Cortex of kidney (tissue), 1 donor: ENCODE results near the gene ZNF438.

Experiments
- DNase-seq: peaks from one replicate; lab custom pipeline; 2025; lab: John Stamatoyannopoulos, UW

ZNF438 gene

DNA sequence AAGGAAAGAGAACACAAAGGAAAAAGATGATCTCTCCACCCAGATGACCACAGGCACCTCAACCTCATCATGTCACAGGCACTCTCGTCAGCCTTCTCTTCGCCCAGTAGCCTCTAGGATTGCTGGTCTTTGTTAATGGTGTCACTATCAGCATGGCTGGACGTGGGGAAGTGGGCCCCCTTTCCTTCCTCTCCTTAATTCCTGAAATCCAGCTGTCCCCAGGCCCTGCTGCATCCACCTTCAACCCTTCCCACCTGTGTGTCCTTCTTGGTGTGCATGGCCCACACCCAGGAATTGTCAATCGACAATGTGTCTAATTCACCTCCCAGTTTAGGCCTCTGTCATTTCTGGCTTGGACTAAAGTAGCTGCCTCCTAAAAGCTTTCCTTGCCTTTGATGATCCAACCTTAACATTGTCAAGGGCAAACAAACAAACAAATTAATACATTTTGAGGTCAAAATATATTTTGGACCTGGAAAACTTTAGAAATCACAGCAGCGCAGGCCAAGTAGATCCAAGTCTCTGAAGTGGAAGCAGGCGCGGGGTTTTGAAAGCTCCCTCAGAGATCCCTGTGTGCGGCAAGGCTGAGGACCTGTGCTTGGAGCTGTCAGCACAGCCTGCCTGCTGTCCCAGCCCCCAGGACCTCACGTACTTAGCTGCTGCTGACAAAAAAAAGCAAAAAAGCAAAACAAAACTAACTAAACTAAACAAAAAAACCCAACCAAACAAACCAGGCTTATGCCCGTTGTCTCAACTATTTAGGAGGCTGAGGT, 208.8 kb downstream of the ZNF438 start:
- DNase-seq: no peak

DNA sequence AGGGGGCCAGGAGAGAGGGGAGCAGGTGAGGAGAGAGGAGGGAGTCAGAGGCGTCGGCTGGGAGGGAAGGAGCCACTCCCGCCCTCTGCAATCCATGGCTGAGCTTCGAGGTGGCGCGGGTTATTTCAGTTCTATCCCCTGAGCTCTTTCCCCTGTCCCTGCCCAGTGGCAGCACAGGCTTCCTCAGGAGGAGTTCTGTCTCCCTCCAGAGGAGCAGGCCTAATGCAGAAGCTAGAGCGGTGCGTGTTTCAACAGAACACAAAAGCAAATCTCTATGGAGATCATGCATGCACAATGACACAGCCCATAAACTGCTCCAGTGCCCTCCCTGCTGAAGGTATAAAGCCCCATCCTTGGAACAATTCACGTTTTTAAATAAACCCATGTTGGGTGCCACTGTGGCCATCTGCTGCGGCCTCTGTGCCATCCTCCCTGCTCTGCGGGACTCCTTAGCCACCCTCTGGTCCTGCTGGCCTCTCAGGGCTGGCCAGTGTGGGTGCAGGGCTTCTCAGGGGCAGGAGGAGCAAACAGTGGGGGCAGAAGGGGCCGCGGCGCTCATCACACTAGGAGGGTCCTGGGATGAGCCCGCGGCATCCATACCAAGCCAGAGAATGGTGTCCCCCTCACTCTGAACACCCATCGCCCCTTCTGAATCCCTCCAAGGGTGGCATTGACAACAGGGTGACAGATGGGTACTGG, 209.5 kb downstream of the ZNF438 start:
- no peak for DNase-seq

DNA sequence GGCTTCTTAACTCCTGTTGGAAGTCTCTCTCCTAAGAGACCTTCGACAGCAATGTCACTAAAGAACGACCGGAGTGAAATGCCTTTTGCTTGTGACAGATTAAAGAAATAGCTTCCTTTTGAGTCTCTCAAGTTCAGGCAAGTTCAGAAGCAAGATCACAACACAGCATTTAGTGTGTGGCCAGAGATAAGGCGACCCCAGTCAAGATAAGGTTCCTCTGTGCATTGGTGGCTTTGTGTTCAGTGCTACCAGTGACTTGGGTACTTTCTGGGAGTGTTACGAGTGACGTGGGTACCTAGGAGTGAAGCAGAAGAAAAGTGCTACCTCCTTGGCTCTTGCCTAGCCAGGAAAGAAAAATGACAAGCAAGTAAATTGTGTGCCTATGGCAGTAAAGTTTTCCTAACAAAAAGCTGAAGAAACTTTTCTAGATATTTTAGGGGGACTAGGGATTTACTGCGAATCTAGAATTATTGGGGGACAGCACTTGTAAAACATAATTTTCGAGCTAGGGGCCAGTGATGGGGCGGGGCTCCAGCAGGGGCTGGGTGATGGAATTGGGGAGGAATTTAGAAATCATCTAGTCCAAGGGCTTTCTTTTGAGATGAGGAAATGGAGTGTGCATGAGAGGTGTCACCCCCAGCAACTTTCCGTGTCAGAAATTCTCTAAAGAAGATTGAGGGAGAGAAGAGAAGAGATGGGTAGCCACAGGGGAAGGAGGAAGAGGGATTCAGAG, 210.2 kb downstream of the ZNF438 start:
- DNase-seq: no peak

DNA sequence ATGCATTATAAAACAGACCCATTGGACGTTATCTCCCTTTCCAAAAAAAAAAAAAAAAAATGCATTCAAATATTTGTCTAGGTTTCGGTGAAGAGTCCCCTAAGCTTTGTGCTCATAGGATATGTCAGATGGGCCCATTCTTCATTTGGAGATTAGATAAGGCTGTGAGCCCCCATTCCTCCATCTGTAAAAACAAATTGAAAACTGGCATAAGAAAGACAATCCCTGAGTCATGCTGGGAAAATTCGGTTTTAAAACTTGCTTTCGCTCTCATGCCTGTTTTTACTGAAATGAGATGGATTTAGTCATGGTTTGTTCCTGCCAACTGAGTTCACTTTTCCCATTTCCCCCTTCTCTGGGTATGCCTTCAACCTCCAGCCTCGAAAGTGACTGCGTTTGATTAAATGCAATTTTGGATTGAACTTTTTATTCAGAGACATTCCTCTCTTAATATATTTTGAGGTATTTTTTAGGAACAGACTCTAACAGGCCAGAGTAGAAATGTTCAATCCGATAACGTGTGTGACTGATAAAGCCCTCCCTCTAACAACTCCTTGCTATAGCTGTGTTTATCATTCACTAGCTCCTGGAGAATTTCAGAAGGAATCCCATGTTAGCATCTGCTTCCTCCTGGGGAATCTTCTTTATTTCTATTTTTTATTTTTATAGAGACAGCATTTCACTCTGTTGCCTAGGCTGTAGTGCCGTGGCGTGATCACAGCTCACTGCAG, 211.2 kb downstream of the ZNF438 start:
- DNase-seq: no peak

DNA sequence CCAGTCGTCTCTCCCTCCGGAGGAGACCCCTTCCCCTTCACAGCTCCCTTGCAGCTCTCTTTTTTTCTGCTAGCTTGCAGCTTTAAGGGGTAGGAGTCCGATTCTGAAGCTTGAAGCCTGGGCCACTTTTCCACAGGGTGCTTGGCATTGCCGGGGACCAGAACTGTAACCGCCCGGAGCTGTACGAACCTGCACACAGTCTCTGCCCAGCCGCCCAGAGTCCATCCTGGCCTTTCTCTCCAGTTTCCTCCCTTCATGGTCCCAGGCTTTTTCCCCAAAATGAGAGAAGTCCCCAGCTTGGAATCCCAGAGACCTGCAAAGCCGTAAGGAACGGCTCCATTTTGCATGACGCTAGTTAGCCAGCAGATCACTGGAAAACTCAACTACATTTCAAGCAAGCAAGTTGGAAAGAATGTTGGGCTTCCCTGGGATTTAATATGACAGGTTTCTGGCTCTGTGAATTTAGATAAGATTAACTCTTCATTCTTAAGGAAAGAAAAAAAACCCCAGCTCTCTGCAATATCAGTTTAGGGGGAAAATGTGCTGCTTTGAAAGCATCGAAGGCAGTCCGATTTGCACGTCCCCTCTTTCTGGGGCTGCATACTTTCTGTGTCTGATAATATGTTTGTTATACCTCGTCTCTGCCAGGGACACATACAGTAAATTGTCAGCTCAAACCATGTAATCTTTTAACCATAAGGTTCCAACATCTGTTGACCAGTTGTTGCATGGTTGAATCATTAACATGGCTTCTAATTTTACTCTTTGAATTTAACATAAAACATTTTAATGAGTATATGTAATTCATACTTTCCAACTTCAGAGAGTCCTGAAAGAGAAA, 212.1 kb downstream of the ZNF438 start:
- DNase-seq: no peak

DNA sequence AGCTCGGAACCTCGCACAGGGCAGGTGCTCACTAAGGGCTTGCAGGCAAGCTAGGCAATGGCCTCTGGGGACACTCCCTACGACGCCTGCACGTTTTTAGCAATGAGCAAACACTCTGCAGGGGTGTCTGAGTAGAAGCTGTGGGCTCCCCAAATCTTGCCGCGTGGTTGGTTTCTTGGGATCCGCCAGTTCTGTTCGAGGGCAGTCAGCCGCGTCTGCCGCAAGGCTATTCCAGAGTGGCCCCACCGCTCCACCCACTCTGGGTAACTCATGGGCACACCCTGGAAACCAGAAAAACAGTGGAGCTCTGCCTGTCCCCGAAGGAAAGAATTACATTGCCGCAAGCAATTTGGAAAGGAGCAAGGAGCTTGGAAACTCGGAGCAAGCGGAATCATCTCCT, 212.8 kb downstream of the ZNF438 start:
- DNase-seq: no peak

DNA sequence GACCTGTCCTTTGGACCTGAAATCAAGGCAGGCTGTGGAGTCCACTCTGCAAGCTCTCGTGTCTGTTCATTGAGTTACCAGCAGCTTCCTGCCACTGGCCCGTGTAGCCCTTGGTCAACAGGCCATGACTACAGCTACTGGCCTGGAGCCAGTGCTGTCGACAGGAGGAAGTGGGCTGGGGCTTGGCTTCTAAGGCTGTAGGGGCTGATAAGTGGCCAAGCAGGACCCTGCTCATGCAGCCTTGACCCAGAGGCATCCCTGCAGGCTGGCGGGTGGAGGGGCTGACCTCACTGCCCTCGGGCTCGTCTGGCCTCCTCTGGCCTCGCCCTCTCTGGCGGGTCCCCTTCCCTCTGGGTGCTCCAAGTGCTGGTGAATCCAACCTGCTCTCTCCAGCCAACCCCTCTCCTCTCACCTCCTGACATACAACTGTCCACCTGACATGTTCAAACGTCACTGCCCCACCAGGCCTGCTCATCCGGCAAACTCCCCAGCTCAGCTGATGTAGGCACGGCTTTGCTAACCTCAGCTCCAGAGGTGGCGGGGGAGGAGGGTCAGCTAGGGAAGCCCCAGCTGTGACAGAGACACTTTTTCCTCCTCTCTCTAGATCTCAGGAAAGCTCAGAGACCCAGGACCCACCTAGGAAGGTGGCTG, 213.5 kb downstream of the ZNF438 start:
- no peak for DNase-seq

DNA sequence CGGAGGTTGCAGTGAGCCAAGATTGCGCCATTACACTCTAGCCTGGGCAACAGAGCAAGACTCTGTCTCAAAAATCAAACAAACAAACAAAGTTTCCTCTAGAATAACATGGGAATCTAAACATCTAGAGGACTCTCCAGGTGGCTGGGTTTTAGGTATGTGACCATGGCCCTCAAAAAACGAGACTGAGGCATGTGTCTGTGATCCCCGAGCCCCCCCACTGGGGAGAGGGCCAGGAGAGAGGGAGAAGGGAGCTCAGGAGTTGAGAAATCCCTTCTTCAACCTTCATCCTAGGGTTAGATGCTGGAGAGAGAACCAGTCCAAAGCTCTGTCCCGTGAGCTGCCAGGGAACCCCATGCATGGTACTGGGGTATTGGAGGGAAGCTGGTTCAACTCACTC, 214.1 kb downstream of the ZNF438 start:
- DNase-seq: no peak

DNA sequence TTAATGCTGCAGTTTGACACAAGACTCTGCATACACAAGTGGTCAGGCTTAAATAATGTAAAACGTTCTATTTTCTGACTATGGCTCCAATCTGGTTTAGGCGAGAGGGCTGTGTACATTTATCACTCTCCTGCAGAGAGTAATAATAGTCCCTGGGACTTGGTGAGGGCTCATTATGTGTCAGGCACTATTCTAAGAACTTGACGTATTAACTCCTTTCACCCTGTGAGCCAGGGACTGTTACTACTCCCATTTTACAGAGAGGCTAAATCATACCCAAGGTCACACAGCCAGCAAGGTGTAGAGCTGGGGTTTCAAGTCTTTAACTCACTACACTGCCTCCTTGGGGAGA, 214.9 kb downstream of the ZNF438 start:
- DNase-seq: no peak

DNA sequence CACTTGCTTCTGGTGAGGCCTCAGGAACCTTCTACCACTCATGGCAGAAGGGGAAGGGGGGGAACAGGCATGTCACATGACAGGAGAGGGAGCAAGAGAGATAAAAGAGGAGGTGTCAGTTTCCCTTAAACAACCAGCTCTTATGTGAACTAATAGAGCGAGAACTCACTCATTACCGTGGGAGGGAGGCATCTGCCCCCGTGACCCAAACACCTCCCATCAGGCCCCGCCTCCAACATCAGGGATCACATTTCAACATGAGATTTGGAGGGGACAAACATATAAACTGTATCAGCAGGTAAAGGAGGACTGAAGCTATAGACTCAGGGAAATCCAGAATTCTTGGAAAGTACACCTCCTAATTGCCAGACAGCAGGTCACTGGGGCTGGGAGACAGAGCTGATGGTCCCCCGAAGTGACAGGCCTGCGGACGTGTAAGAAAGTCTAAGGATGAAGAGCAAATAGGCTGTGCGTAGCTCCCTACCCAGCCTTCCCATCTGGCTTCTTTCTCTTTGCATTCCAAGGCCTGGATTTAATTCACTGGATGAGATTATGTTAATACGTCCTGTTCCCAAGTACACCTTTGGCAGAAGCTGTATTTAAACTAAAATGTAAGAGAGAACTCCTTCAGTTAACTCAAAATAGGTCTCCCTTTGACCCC, 215.4 kb downstream of the ZNF438 start:
- no peak for DNase-seq

DNA sequence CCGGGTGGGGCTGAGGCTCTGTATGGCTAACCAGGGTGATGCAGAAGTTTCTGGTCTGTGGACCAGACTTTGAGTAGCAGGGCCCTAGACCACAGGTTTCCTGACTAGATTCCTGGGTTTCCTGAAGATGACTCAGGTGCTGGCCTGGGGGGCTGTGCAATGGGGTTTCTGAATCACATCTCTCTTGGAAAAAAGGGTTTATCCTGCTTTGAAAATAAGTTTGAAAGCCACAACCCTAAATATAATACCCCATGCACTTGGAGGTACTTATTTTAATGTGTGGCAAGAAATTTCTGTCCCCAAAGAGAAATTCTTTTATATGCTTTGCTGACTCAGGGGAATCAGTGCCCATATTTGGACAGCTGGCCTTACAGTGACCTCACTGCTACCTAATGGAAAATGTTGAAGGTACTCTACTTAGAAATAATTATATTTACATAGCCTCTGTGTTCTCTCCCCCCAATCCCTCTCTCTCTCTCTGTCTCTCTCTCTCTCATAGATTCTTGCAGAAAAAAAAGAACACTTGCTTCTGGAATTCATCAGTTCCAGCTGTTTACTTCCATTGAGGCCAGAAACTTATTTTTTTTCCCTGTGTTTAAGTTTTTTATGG, 217.7 kb downstream of the ZNF438 start:
- DNase-seq: no peak

DNA sequence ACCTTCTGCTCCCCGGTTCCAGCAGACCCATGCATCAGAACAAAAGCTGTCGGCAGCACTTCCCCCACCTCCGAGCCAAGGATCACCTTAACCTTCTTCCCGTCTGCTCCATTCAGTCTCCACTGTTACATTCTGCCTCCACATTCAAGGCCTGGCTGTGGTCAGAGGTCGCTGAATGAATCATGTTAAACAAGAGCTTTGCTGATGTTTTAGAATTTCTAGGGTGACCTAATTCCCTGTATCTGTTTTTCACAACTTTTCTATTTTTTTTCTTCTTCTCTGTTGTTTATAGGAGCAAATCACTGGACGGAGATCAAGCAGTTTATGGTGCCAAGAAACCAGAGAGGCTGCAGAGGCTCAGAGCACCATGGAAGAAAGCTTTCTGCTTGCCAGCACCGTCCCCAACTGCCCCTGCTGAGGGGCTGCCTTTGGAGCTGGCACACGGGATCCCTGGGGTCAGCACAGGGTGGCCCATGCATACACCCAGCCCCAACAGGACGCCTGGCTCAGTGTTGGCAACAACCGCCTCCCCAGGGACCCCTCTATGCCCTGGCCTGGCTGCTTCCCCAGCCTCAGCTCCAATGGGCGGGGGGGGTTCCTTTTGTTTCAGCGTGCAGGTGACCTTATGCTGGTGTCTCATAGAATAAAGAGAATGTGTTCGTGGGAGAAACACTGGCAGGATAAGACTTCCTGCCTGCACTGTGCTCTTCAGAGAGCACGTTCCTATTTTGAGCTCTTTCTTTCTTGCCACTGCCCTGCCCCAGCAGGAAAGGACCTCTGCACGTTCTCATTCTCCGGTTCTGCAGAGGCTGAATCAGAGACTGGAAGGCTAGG, 219.4 kb downstream of the ZNF438 start:
- no peak for DNase-seq

DNA sequence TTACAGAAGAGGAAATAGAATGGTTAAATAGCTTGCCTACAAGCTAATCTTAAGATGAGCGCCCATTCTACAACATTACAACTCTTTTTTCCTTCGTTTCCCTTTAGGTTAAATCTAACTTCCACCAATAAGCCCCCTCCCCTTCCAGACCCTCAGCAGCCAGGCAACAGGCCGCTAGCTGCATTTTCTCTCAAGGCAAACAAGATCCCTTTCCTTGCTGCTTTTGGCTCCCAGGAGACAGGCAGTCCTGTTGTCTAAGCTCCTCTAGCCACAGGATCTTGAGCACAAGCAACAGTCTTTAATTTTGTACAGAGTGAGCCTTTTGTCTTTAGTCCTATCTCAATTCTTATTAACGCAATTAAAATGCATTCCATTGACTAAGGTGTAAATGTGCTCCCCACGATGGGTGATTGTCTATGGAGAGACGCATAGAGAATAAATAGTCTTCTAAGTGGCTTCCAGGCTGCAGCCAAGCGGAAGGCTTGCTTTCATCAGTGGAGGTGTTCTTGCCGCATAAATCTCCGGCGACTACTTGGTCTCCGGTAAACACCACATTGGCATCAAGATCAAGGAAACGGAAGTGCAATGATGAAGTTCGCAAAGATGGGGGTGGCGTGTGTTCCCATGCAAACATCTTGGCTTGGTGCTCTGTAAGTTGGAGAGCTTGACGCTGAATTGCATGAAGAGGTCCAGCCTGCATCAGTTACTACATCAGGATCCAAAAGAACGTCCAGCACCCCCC, 220.2 kb downstream of the ZNF438 start:
- DNase-seq: no peak

DNA sequence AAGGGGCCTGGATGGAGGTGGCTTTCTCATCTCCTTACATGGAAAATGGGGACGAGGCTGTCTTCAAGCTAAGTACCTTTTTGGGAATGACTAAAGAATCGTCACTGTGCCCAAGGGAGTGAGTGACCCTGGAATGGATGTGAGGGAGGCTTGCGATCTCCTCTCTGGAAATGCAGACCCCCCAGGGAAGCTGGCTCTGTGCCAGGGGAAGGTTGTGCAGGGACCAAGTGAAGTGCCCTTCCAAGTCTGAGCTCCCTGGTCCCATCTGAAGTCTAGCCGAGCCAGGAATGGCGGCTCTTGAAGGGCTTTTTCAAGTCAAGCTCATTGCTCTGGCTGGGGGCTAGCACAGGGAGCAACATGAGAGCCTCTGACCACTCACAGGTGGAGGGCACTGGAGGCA, 221.2 kb downstream of the ZNF438 start:
- no peak for DNase-seq

DNA sequence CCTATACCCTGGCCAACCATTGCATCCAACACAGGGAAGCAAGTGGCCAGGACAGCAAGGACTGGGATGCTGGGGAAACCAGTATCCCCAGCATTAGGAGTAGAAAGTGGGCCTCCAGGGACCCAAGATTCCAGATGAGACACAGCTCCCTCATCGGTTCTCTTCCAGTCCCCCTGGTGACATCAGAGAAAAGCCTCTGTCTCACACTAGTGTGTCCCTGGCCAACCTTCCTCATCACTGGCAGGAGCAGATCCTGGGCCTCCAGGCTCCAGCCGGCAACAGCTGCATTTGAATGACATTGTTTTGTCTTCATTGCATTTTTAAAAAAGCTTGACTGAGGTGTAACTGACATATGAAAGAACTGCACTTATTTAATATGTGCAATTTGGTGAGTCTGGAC, 224.8 kb downstream of the ZNF438 start:
- DNase-seq: no peak

DNA sequence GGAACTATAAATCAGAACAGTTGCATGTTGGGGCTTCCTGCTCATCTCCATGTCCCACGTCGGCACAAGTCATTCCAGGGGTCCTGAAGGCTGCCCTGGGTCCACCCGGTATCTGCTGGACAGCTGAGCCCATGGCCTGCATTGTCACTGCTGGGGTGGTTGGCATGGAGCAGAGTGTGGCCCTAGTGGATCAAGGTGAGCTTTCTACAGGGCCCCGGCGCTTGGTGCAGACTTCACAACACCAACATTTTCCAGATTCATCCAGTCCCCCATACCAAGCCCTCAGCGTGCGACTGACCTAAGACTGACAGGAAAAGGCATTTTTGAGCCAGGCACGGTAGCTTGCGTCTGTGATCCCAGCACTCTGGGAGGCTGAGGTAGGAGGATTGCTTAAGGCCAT, 226.6 kb downstream of the ZNF438 start:
- no peak for DNase-seq

DNA sequence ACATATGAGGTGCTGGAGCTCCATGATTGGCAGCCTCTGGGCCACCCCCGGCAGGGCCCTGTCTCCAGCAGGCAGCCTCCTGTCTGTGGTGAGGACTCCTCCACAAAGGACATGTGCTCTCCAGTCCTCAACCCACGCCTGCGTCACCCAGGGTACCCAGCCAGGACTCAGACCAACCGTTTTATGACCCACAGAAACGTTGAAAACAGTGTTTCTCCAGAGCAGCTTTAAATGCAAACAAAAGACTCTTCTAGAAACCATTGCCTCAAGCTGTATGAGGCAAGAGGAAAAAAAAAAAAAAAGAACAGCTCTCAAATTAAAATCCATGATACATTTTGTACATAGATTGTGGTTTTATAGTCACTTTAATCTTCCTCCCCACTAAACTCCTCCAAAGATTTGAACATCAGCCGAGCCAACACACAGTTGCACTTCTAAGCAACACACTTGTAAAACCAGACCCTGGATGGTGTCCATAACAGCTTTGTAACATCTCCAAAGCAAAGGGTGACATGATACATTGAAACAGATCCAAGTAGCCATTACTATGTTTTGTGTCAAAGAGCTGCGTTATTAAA, 227.1 kb downstream of the ZNF438 start:
- no peak for DNase-seq

DNA sequence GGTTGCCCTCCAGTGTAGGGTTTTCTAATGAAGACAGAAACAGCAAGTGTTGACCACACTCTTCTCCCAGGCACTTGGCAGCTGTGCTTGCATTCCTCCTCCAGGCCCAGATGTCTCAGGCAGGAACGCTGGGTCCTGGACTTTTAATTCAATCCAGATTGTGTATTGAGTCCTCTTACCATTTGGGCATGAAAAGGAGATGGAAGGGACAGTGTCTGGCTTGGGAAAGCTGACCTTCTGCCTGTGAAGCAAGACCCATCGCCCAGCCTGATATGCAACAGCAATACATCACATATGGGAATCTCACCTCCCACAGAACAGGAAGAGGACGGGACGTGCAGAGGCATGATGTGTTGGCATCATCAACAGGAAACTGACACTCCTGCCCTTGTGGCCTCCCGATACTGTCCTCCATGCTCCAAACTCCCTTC, 227.8 kb downstream of the ZNF438 start:
- DNase-seq: no peak
